ENCODE data around the gene MRPS22.

The MRPS22 gene

DNA sequence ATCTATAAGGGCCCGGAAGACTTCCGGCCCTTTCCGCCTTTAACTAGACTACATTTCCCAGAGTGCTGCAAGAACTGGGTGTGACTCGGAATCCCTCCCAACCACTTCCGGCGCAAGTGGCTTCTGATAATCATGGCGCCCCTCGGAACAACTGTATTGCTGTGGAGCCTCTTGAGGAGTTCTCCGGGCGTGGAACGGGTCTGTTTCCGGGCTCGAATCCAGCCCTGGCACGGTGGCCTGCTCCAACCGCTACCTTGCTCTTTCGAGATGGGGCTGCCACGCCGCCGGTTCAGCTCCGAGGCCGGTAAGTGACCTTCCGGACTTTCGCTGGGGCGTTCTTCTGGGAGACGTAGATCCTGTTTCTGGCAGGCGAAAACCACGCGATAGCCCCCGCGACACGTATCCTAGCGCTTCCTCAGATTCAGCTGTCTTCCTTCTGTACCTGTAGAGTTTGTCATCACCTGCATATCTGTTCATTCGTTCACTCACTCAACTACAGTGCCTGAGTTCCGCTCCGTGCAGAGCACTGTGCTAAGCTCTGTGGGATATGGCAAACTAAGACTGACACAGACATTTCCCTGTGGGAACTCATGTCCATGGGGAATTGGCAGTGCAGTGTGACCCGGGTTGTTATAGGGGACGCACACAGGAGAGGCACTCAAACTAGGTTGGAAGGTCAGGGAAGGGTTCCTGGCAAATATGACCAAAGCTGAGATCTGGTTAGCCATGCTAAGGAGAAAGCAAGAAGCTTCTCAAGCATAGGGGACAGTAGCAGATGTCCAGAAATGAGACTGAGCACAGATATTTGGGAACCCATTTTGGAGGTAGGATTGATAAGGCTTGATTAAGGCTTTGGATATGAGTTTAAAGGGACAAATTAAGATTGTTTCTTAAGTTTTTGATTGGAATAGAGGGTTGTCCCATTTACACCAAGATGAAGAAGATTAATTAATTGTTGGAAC is at the start of gene MRPS22:
TSS of gene MRPS22 (plus strand) at position 126 of the 962 bp plus-strand sequence. CDS start at position 133, 7 bp downstream.
- DNase-seq: peak; percentile 88

- DNase-seq: peak; percentile 54
Measured at GRCh38 chr3:139295040-139295439, 48.8 kb upstream of the MRPS22 start.

DNA sequence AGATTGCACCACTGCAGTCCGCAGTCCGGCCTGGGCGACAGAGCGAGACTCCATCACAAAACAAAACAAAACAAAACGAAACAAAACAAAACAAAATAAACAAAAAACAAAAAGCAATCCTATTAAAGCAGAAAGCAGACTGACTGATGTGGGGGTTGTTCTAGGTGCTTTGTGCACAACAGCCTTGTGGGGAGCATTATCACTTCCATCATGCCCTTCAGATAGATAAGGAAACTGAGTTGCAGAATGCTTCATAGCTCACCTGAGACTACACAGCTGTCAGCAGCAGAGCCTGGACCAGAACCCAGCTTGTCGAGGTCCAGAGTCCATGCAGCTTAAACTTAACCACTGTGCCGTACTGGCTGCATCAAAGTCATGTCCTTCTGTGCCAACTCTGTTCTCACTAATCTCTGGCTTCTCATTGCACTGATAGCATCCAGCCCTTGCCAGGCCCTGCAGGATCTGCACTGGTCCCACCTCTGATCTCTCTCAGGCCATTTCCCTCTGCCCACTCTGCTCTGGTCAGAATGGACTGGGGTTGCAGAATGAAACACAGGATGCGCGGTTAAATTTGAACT is 47.6 kb upstream of the MRPS22 start:
- DNase-seq: no peak

- DNase-seq: no peak
Measured at GRCh38 chr3:139297588-139298311, 46.1 kb upstream of the MRPS22 start.

DNA sequence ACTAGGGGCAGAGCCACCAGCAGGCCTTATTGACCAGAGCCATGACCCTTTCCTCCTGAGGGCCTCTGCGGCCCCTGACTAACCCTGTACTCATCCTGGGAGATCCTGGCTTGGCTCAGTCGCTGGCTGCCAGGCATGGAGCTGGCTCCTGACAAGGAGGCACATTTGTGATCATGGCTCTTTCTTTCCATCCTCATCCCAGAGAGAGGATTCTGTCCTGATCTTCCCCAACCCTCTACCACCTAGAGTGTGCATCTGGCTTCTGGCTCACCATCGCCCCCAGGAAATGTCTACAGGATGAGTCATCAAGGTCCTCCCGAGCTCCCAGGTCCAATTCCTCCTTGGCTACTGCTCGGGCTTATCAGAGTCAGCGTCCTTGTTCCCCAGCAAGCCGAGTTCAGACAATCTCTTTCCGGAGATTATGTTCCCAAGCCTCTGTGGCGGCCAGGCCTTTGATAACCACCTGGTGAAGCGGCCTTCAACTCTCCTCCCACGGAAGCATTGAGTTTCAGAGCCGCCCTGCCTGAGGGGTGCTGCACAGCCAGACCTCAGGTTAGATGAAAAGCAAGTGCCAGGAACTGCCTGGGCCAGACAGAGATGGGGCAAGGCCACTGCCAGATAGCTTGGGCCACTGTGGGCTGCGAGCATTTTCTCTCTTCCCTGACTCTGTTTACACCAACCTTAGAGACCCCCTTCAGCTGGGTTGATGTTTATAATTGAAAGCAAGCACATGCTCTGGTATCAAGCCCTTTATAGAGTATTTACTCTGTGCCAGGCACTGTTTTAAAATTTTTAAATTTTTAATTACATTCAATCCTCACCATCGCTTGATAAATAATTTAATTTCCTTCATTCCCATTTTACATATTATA is 44.3 kb upstream of the MRPS22 start:
- DNase-seq: no peak

- no peak for DNase-seq
Measured at GRCh38 chr3:139300416-139300815, 43.4 kb upstream of the MRPS22 start.

GRCh38 chr3:139301183-139301582 is 42.6 kb upstream of the MRPS22 start:
- no peak for DNase-seq

- DNase-seq: no peak
Measured at GRCh38 chr3:139301654-139302053, 42.2 kb upstream of the MRPS22 start.

- DNase-seq: no peak
Measured at GRCh38 chr3:139302084-139302800, 41.6 kb upstream of the MRPS22 start.

GRCh38 chr3:139302801-139303113 is 41.1 kb upstream of the MRPS22 start:
- no peak for DNase-seq

GRCh38 chr3:139303216-139303615 is 40.6 kb upstream of the MRPS22 start:
- no peak for DNase-seq

DNA sequence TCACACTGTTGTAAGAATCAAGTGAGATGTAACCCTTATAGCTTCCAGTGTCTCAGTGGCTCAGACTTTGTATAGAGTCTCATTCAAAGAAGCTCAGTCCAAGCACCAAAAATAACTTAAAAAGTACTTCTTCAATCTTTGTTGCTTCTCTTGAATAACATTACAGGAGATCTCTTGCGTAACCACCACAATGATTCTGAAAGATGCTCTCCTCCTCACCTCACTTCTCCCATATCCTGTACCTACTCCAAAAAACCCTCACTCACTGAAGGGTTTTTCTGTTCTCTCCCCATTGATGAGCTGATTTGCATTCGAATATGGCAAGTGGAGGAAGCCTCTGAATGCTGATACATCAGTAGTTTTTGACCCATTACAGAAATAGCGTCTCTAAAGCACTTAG is 39.4 kb upstream of the MRPS22 start:
- DNase-seq: no peak

- DNase-seq: no peak
Measured at GRCh38 chr3:139306078-139306477, 37.7 kb upstream of the MRPS22 start.

DNA sequence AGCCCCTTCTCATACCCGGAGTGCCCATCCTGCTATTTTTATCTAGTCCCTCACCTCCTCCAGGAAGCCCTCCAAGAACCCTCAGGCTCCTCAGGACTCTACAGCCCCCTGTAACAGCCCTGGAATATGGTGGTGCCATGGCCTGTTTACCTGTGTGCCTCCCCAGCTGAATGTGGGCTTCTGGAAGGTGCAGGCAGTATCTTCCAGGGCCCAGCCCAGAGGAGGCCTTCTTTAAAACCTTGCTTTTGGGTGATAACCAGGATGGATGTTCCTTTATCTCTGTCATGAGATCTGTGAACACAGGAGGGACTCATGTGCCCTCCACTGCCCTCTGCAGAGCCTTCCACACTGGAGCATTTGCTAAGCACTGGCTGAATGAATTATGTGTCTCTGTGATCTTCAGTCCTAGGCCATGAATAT is 36.7 kb upstream of the MRPS22 start:
- no peak for DNase-seq

- DNase-seq: no peak
Measured at GRCh38 chr3:139307601-139308555, 35.9 kb upstream of the MRPS22 start.

DNA sequence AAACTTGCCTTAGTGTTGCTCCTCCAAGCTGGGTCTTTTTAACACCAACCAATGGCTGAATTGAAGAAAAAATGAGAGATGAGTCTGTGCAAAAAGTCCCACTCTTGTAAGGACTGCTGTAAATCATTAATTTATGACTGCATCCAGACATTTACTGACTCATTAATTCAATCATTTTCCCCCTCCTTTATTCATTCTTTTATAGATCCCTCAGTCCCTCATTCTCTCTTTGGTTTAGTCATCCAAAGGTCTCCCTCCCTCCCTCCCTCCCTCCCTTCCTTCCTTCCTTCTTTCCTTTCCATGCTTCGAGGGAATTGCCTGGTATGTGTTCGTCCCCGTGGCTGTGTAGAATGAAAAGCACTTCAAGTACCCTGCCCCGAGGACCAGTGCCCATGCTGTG is 35.3 kb upstream of the MRPS22 start:
- no peak for DNase-seq

DNA sequence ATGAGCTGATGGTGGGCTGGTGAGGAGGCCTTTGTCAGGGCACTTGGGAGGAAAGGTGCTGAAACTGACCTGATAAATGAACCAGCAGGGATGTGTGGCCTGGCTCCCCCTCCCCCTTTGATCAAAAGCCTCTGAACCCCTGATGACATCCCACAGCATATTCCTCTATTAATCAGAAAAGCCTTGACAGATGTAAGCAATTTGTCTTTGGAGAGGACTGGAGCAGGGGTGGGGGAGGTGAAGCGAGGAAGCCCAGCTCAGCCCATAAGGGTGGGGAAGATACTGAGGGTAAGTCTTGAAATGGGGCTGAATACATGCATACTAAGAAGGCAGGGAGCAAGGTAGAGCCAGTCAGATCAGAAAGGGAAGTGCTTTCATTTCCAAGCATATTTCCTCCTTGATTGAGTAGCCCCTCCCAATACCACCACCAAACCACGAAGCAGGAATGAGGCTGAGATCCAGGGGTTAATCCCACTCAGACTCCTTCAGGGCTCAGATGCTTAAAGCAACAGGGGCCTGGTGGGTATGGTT is 34.7 kb upstream of the MRPS22 start:
- no peak for DNase-seq

- no peak for DNase-seq
Measured at GRCh38 chr3:139309880-139310279, 33.9 kb upstream of the MRPS22 start.

GRCh38 chr3:139310474-139310933 is 33.3 kb upstream of the MRPS22 start:
- no peak for DNase-seq

DNA sequence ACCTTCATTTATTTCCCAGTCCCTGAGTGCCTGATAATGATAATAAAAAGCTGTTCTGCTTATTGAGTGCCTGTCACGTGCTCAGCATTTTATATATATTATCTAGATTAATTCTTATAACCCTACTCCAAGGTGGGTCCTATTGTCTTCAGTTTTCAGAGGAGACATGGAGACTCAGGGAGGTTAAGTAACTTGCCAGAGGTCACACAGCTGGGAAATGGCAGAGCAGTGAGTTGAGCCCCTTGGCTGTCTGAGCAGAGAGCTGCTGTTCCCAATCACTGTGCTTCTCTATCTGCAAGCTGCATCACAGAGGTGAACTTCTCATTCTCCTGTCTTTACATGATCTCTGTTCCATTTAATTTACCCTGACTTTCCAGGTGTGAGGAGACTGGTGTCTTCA is 32.3 kb upstream of the MRPS22 start:
- no peak for DNase-seq

Data from NCI-H446 treated with DMSO at 0.1 percent for 48 hours (cell line).